Measurements from ENCODE around the gene PLOD2.

DNA sequence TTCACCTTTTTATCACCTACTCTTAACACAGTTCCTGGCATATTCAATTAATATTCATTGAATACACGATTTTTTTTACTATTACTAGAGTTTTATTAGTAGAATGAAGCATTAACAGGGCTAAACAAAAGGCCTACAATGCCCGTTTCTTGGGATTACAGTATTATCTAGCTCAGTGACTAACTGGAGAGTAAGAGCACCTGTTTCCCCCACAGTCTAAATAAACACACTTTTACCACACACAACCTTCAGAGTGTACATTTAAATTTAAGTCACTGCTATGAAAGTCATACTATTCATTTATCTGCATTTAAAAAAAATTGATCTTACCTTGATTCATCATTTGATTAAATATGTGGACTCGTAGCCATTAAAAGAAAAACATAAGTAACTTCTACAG, 74.8 kb downstream of the PLOD2 start:
- TF ChIP-seq, protein P1, sequence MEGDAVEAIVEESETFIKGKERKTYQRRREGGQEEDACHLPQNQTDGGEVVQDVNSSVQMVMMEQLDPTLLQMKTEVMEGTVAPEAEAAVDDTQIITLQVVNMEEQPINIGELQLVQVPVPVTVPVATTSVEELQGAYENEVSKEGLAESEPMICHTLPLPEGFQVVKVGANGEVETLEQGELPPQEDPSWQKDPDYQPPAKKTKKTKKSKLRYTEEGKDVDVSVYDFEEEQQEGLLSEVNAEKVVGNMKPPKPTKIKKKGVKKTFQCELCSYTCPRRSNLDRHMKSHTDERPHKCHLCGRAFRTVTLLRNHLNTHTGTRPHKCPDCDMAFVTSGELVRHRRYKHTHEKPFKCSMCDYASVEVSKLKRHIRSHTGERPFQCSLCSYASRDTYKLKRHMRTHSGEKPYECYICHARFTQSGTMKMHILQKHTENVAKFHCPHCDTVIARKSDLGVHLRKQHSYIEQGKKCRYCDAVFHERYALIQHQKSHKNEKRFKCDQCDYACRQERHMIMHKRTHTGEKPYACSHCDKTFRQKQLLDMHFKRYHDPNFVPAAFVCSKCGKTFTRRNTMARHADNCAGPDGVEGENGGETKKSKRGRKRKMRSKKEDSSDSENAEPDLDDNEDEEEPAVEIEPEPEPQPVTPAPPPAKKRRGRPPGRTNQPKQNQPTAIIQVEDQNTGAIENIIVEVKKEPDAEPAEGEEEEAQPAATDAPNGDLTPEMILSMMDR (IDR thresholded peaks at IDR 0.05; ENCODE audit: control extremely low read depth in 1 of 3, insufficient read depth in 1 of 3, low read depth in 1 of 3, low read length in 3 of 3): no peak
- TF ChIP-seq SP2 (IDR thresholded peaks at IDR 0.05; ENCODE audit: low read length) (no peak), CHD2 (IDR thresholded peaks at IDR 0.05; ENCODE audit: low read length) (no peak), SP4 (IDR thresholded peaks at IDR 0.05; ENCODE audit: low read length) (no peak), TBP (IDR thresholded peaks at IDR 0.05; ENCODE audit: low read depth, low read length) (no peak), YY1 (IDR thresholded peaks at IDR 0.05; ENCODE audit: low read depth, low read length) (no peak), ZNF274 (IDR thresholded peaks at IDR 0.05; ENCODE audit: borderline replicate concordance, extremely low read depth, low read length) (no peak), MAFK (IDR thresholded peaks at IDR 0.05; ENCODE audit: low read depth, low read length) (no peak), EGR1 (IDR thresholded peaks at IDR 0.05; ENCODE audit: borderline replicate concordance, low read depth, low read length) (no peak), RAD21 (IDR thresholded peaks at IDR 0.05 in 1 of 2, conservative IDR thresholded peaks at IDR 0.05 in 1 of 2; ENCODE audit: low read depth in 2 of 2, low read length in 2 of 2) (no peak), BCL11A (IDR thresholded peaks at IDR 0.05; ENCODE audit: low read depth in 2 of 2, low read length in 2 of 2) (no peak), POLR2AphosphoS5 (IDR thresholded peaks at IDR 0.05; ENCODE audit: low read depth, low read length) (no peak)
- TF ChIP-seq, protein P2, sequence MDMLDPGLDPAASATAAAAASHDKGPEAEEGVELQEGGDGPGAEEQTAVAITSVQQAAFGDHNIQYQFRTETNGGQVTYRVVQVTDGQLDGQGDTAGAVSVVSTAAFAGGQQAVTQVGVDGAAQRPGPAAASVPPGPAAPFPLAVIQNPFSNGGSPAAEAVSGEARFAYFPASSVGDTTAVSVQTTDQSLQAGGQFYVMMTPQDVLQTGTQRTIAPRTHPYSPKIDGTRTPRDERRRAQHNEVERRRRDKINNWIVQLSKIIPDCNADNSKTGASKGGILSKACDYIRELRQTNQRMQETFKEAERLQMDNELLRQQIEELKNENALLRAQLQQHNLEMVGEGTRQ (IDR thresholded peaks at IDR 0.05; ENCODE audit: low read length): no peak

All from H1 (cell line).